D341Med (cell line): ENCODE measurements around the gene DCLK3.

Source experiments
- DNase-seq: peaks from one replicate; pipeline ENCODE4 v3.0.0; 2012; ENCODE audit warnings: low spot score

DCLK3 gene

DNA sequence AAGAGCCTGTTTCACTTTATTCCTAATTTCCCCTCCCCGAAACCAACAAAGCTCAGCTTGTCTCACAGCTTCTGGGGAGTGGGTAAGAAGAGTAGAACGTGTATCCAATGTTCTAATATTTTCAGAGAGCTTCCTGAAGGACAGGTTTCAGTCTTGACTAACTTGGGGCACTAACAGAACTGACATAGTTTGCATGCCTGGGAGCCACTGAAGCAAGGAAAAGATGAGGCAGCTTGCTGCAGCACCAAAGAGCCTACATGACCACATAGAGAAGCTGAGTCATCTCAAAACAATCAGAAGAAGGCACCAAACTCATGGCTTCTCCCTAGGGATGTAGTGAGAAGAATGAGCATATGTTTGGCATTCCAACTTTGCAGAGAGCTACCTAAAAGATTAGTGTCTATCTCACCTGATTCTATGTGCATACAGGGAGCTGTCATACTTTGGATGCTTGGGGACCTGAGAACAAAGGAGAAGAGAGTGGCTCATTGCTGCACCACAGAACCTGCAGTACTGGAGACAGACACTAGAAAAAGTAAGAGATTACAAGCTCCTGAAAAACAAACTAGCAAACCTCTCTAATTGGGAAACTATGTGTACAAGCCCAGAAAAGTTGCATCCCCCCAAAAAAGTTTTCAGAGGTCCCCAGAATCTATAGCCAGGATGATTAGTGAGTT lies 86.9 kb downstream of the DCLK3 start:
- DNase-seq = no peak

DNA sequence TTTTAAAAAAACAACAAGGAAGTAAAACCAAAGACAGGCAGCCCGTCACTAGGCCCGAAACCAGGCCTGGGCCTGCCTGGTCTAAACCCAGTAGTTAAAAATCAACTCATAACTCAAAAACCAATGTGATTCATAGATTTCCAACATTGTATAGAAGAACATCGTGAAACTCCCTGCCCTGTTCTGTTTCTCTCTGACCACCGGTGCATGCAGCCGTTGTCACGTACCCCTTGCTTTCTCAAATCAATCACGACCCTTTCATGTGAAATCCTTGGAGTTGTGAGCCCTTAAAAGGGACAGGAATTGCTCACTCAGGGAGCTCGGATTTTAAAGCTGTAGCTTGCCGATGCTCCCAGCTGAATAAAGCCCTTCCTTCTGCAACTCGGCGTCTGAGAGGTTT lies 89.5 kb downstream of the DCLK3 start:
- DNase-seq = no peak

DNA sequence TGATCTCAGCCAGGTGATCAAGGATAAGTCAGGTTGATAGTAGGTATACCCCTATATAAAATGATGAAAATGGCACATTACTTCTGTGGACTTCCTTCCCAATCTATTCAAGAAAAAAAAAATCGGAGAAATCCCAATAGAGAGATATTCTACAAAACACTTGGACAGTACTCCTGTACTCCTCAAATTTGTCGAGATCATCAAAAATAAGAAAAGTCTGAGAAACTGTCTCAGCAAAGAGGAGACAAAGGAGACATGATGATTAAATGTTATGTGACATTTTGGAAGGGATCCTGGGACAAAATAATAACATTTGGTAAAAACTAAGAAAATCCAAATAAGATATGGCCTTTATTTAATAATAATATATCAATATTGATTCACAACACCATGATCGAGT lies 94.6 kb downstream of the DCLK3 start:
- DNase-seq = no peak

DNA sequence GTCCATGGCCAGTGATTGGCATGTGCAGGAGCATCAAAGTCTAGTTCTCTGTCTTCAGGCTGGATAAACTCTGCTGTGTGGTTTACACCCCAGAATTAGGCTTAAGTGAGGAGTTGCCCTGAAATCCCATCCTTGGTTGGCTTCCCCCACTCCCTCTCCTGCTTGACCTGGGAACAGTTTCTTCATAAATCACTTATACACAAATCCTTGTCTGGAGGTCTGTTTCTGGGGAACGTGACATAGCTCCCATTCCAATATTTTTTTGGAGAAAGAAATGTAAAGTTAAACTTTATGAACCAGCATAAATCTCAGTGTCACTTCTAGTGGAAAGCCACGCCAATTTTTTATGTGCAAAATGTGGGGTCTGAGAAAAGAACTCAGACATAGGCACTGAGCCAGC lies 98.2 kb downstream of the DCLK3 start:
- no peak for DNase-seq

DNA sequence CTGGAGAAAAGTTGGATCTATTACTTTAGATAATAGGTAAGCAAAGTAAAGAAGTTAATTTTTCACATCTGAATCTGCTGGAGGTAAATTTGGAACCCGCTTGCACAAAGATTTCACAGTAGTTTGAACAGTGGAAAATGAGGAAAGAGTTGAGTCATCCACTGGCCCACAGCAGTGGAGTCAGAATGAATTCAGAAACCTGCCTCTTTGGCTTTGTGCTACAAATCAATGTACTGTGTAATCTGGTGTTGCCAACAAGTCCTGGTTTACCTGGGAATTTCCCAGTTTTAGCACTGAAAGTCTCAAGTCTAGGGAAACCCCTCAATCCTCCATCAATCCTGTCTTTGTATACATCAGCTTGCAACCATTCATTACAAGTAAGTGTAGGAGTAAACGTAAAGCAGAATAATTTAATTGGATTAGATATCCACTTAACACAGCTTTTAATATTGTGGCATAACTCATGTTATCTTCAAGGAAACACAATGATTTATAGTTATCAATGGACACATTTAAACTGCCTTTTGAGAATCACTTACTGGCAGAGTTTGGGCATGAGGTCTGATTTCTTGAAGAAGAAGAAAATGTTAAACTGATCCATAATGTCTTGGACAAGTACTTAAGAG lies 100.6 kb downstream of the DCLK3 start:
- DNase-seq = no peak

DNA sequence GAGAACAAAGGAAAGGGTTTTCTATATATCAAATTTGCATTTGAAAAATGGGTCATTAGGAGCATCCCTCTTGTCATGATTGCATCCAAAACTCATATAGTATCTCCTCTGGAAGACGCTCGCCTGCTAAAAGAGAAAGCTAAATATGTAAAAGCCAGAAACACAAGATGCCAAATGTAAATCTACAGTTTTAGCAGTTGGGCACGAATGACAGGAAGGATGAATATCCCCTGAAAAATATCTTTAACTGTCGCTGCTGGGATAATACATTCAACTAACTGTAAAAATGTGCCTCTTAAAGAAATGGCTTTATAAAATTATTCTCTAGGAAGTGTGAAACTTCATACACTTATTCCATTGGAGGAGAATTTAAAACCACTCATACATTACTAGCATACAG lies 101.7 kb downstream of the DCLK3 start:
- no peak for DNase-seq
